ENCODE measurements around the gene SH3BP4.

DNA sequence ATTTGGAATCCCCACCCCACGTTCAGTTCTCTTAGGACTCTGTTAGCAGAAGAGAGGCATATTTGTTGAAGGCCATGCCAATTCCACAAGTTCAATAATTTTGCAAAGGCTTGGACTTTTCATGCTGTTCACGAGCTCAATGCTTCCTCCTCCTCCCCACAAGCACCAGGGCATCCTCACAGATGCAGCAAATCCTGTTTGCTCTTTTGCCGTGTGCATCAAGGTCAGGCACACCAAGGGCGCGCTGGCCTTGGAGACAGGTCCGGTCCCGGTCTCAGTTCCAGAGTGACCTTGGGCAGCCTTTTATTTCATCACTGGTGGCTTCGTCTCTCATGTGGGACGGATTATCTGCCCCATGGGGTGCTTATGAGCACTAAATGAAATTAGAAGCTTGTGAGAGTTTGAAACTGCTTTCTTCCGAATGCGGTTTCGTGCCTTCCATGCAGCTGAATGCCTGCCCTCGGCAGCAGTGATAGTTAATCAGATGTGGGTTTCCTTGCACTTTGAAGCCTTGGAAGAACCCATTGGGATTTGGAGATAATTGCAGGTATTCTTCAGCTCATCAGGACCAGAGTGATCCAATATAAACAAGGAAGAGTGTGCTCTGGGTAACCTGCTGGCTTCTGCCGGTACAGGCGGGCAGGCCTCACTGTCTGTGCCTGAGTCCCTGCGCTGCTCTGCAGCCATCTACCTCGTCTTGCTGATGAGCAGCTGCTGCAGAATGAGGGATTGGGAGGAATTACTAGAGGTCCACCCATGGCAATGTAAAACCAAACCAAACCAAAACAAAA, 140.8 kb downstream of the SH3BP4 start:
- TF ChIP-seq, protein P1, sequence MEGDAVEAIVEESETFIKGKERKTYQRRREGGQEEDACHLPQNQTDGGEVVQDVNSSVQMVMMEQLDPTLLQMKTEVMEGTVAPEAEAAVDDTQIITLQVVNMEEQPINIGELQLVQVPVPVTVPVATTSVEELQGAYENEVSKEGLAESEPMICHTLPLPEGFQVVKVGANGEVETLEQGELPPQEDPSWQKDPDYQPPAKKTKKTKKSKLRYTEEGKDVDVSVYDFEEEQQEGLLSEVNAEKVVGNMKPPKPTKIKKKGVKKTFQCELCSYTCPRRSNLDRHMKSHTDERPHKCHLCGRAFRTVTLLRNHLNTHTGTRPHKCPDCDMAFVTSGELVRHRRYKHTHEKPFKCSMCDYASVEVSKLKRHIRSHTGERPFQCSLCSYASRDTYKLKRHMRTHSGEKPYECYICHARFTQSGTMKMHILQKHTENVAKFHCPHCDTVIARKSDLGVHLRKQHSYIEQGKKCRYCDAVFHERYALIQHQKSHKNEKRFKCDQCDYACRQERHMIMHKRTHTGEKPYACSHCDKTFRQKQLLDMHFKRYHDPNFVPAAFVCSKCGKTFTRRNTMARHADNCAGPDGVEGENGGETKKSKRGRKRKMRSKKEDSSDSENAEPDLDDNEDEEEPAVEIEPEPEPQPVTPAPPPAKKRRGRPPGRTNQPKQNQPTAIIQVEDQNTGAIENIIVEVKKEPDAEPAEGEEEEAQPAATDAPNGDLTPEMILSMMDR (IDR thresholded peaks at IDR 0.05) = no peak
- no peak for TF ChIP-seq POLR2A (IDR thresholded peaks at IDR 0.05)
